Activated CD4-positive, alpha-beta T cell treated with anti-CD3 and anti-CD28 coated beads, Interleukin-2, amount 10 ng/mL, durations not matched to agents 24 days and 14 days (primary cell): Measurements from ENCODE around the gene VWA1. TPM values are rescaled to one million over a fixed set of nuclear protein-coding genes. Genes with fewer than 3 reads are reported as not detected.
"Not testable (repeated sequence)": the region's sequence is repeated elsewhere in the genome, so short reads cannot be mapped to it uniquely, and the experiment has no call there.

Experiments
- DNase-seq: peaks from one replicate; pipeline ENCODE4 v3.0.0; 2022
- H3K27ac Mint-ChIP-seq: one replicate; pipeline ENCODE4 v1.8.0; 2022; ENCODE audit warnings: mild to moderate bottlenecking, mixed read lengths
- H3K27me3 Mint-ChIP-seq: one replicate; pipeline ENCODE4 v1.8.0; 2022; ENCODE audit warnings: mixed read lengths
- H3K36me3 Mint-ChIP-seq: one replicate; pipeline ENCODE4 v1.8.0; 2022; ENCODE audit warnings: low read depth, mild to moderate bottlenecking, mixed read lengths
- H3K4me1 Mint-ChIP-seq: one replicate; pipeline ENCODE4 v1.8.0; 2021; ENCODE audit warnings: mixed read lengths
- H3K4me3 Mint-ChIP-seq: one replicate; pipeline ENCODE4 v1.8.0; 2022; ENCODE audit warnings: mild to moderate bottlenecking, moderate library complexity, mixed read lengths
- H3K9me3 Mint-ChIP-seq: one replicate; pipeline ENCODE4 v1.8.0; 2021; ENCODE audit warnings: mixed read lengths
- intact Hi-C: fragments of 100-400 bp; cut with micrococcal nuclease; formaldehyde crosslinking; loops from one replicate; pipeline ENCODE4 v1.15.1; 2023
- total RNA-seq: library from RNA; stranded (reverse); gene quantifications from 2 replicates; pipeline ENCODE4 v1.2.3, GENCODE V29; 2022

Gene VWA1
- total RNA-seq, 1 donor from 2014 or later: 4.9 TPM

GRCh38 chr1:1477206-1477605 is 41.7 kb downstream of the VWA1 start:
- no peak overlapping the region for H3K27ac Mint-ChIP-seq

GRCh38 chr1:1479547-1480487 is 44.3 kb downstream of the VWA1 start:
- no peaks in the 10 kb centered on the region for H3K4me1 Mint-ChIP-seq
- H3K36me3 Mint-ChIP-seq: peaks cover 37% of the 10 kb centered on the region
- H3K9me3 Mint-ChIP-seq: no peaks in the 10 kb centered on the region
- no peak for DNase-seq
- intact Hi-C loops: no loop called here
- H3K27me3 Mint-ChIP-seq: no peaks in the 10 kb centered on the region
- no peak overlapping the region for H3K27ac Mint-ChIP-seq
- H3K4me3 Mint-ChIP-seq: no peak overlapping the region

More at GRCh38 chr1:1477206-1477605, 41.7 kb downstream of the VWA1 start:
- Mint-ChIP-seq H3K4me3 (no peak overlapping the region), H3K4me1 (peaks cover 3% of the 10 kb centered on the region), H3K36me3 (peaks cover 32% of the 10 kb centered on the region), H3K27me3 (no peaks in the 10 kb centered on the region), H3K9me3 (no peaks in the 10 kb centered on the region)
- no peak for DNase-seq
- intact Hi-C loops: no loop called here

- H3K4me1 Mint-ChIP-seq, DNase-seq, H3K4me3 Mint-ChIP-seq, H3K9me3 Mint-ChIP-seq, H3K27me3 Mint-ChIP-seq, H3K27ac Mint-ChIP-seq, intact Hi-C loops: not testable (repeated sequence)
- H3K36me3 Mint-ChIP-seq: peaks cover 37% of the 10 kb centered on the region
Observed at GRCh38 chr1:1480488-1480867, 45.0 kb downstream of the VWA1 start.

- H3K9me3 Mint-ChIP-seq, DNase-seq, H3K27ac Mint-ChIP-seq, intact Hi-C loops, H3K4me1 Mint-ChIP-seq, H3K4me3 Mint-ChIP-seq, H3K27me3 Mint-ChIP-seq: not testable (repeated sequence)
- peaks cover 33% of the 10 kb centered on the region for H3K36me3 Mint-ChIP-seq
Observed at GRCh38 chr1:1481811-1482210, 46.3 kb downstream of the VWA1 start.

GRCh38 chr1:1482856-1483255 is 47.4 kb downstream of the VWA1 start:
- intact Hi-C loops: no loop called here
- Mint-ChIP-seq H3K9me3 (no peaks in the 10 kb centered on the region), H3K4me1 (no peaks in the 10 kb centered on the region), H3K27ac (no peak overlapping the region), H3K27me3 (no peaks in the 10 kb centered on the region), H3K36me3 (peaks cover 30% of the 10 kb centered on the region), H3K4me3 (no peak overlapping the region)
- DNase-seq: no peak

- no peak overlapping the region for H3K4me3 Mint-ChIP-seq
- no peaks in the 10 kb centered on the region for H3K4me1 Mint-ChIP-seq
- intact Hi-C loops: no loop called here
- DNase-seq: no peak
- peaks cover 34% of the 10 kb centered on the region for H3K36me3 Mint-ChIP-seq
- H3K27ac Mint-ChIP-seq: no peak overlapping the region
- no peaks in the 10 kb centered on the region for H3K9me3 Mint-ChIP-seq
- no peaks in the 10 kb centered on the region for H3K27me3 Mint-ChIP-seq
Observed at GRCh38 chr1:1483714-1484113, 48.2 kb downstream of the VWA1 start.

- peaks cover 37% of the 10 kb centered on the region for H3K36me3 Mint-ChIP-seq
- H3K27ac Mint-ChIP-seq, H3K4me3 Mint-ChIP-seq, H3K9me3 Mint-ChIP-seq, intact Hi-C loops, H3K27me3 Mint-ChIP-seq, DNase-seq, H3K4me1 Mint-ChIP-seq: not testable (repeated sequence)
Observed at GRCh38 chr1:1484976-1485750, 49.7 kb downstream of the VWA1 start.

GRCh38 chr1:1485755-1486317 is 50.3 kb downstream of the VWA1 start:
- H3K4me3 Mint-ChIP-seq, intact Hi-C loops, DNase-seq, H3K4me1 Mint-ChIP-seq, H3K27ac Mint-ChIP-seq, H3K27me3 Mint-ChIP-seq, H3K9me3 Mint-ChIP-seq: not testable (repeated sequence)
- H3K36me3 Mint-ChIP-seq: peaks cover 39% of the 10 kb centered on the region

- Mint-ChIP-seq H3K36me3 (peaks cover 52% of the 10 kb centered on the region), H3K4me3 (no peak overlapping the region), H3K9me3 (no peaks in the 10 kb centered on the region), H3K4me1 (no peaks in the 10 kb centered on the region), H3K27ac (no peak overlapping the region), H3K27me3 (no peaks in the 10 kb centered on the region)
- no peak for DNase-seq
- intact Hi-C loops: no loop called here
Observed at GRCh38 chr1:1487701-1488100, 52.2 kb downstream of the VWA1 start.

- Mint-ChIP-seq H3K4me1 (no peaks in the 10 kb centered on the region), H3K27me3 (no peaks in the 10 kb centered on the region), H3K36me3 (peaks cover 58% of the 10 kb centered on the region), H3K9me3 (peaks cover 4% of the 10 kb centered on the region), H3K4me3 (no peak overlapping the region), H3K27ac (no peak overlapping the region)
- DNase-seq: no peak
- intact Hi-C loops: no loop called here
Observed at GRCh38 chr1:1489231-1489630, 53.7 kb downstream of the VWA1 start.

- H3K9me3 Mint-ChIP-seq: peaks cover 4% of the 10 kb centered on the region
- intact Hi-C loops: no loop called here
- H3K4me3 Mint-ChIP-seq: no peak overlapping the region
- no peaks in the 10 kb centered on the region for H3K27me3 Mint-ChIP-seq
- H3K27ac Mint-ChIP-seq: no peak overlapping the region
- H3K36me3 Mint-ChIP-seq: peaks cover 62% of the 10 kb centered on the region
- DNase-seq: no peak
- no peaks in the 10 kb centered on the region for H3K4me1 Mint-ChIP-seq
Observed at GRCh38 chr1:1489861-1490260, 54.4 kb downstream of the VWA1 start.

- Mint-ChIP-seq H3K4me3 (no peak overlapping the region), H3K27ac (no peak overlapping the region), H3K36me3 (peaks cover 65% of the 10 kb centered on the region), H3K4me1 (no peaks in the 10 kb centered on the region), H3K27me3 (no peaks in the 10 kb centered on the region), H3K9me3 (peaks cover 4% of the 10 kb centered on the region)
- intact Hi-C loops: no loop called here
- no peak for DNase-seq
Observed at GRCh38 chr1:1490633-1491230, 55.2 kb downstream of the VWA1 start.

GRCh38 chr1:1491601-1492000 is 56.1 kb downstream of the VWA1 start:
- intact Hi-C loops: no loop called here
- no peak overlapping the region for H3K4me3 Mint-ChIP-seq
- peaks cover 65% of the 10 kb centered on the region for H3K36me3 Mint-ChIP-seq
- no peak for DNase-seq
- H3K27ac Mint-ChIP-seq: no peak overlapping the region
- H3K27me3 Mint-ChIP-seq: no peaks in the 10 kb centered on the region
- no peaks in the 10 kb centered on the region for H3K4me1 Mint-ChIP-seq
- peaks cover 4% of the 10 kb centered on the region for H3K9me3 Mint-ChIP-seq
